ENCODE data around the gene PNKD. TPM values are rescaled to one million over a fixed set of nuclear protein-coding genes. Genes with fewer than 3 reads are reported as not detected.

Gene PNKD
- total and polyA plus RNA-seq, 10 of the 15 experiments (the other 5 are each of a cell fraction or from before 2014, with no cell fraction given): 27.2 to 106 (median 61.3) TPM

DNA sequence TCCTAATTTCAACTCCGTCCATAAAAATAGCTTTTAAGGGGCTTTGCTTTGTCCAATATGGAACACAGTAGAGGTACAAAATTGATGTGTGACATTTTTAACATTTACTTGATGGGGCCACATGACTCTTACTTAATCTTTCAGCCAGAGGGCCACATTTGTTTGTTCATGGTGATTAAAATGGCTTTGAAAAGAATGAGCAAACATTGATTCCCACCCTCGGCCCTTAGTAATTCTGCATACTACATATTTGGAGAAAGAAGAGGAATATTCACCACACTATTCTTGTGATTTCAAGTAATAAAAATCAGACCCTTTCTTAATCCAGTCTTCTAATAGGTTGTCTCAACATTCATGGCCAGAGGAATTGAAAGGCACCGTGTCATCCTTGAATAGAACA is 35.8 kb upstream of the PNKD start (continued):
- TF ChIP-seq, protein P1, sequence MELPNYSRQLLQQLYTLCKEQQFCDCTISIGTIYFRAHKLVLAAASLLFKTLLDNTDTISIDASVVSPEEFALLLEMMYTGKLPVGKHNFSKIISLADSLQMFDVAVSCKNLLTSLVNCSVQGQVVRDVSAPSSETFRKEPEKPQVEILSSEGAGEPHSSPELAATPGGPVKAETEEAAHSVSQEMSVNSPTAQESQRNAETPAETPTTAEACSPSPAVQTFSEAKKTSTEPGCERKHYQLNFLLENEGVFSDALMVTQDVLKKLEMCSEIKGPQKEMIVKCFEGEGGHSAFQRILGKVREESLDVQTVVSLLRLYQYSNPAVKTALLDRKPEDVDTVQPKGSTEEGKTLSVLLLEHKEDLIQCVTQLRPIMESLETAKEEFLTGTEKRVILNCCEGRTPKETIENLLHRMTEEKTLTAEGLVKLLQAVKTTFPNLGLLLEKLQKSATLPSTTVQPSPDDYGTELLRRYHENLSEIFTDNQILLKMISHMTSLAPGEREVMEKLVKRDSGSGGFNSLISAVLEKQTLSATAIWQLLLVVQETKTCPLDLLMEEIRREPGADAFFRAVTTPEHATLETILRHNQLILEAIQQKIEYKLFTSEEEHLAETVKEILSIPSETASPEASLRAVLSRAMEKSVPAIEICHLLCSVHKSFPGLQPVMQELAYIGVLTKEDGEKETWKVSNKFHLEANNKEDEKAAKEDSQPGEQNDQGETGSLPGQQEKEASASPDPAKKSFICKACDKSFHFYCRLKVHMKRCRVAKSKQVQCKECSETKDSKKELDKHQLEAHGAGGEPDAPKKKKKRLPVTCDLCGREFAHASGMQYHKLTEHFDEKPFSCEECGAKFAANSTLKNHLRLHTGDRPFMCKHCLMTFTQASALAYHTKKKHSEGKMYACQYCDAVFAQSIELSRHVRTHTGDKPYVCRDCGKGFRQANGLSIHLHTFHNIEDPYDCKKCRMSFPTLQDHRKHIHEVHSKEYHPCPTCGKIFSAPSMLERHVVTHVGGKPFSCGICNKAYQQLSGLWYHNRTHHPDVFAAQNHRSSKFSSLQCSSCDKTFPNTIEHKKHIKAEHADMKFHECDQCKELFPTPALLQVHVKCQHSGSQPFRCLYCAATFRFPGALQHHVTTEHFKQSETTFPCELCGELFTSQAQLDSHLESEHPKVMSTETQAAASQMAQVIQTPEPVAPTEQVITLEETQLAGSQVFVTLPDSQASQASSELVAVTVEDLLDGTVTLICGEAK (IDR thresholded peaks at IDR 0.05; ENCODE audit: borderline replicate concordance): no peak
- TF ChIP-seq BCL3 (IDR thresholded peaks at IDR 0.05; ENCODE audit: borderline replicate concordance, insufficient read depth, low read depth, low read length, poor library complexity, severe bottlenecking) (no peak), EZH2 (IDR thresholded peaks at IDR 0.05; ENCODE audit: borderline replicate concordance, control insufficient read depth, low read depth, low read length) (no peak), NFYB (IDR thresholded peaks at IDR 0.05; ENCODE audit: insufficient read depth, low read depth, low read length) (no peak)

DNA sequence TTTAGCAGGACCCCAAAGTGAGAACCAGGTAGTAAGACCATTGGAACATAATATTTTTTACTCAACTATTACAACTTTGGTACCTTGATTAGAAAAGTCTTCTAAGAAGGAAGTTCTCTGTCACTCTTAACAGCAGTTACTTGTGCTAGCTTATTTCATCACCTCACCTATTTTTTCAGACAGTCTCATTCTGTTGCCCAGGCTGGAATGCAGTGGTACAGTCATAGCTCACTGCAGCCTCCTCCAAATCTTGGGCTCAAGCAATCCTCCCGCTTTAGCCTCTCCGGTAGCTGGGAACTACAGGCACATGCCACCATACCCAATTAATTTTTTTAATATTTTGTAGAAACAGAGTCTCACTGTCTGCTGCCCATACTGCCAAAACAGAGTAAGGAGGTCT is 35.3 kb upstream of the PNKD start:
- no peaks in the 10 kb centered on the region for H3K27me3 ChIP-seq (replicated peaks in 1 of 2; ENCODE audit: control insufficient read depth in 2 of 2, insufficient read depth in 2 of 2, low read length in 1 of 2)
- TF ChIP-seq MYC (IDR thresholded peaks at IDR 0.05; ENCODE audit: insufficient read depth, insufficient read length, insufficient replicate concordance, low read length, severe bottlenecking): no peak
- no peak for TF ChIP-seq BACH1 (IDR thresholded peaks at IDR 0.05; ENCODE audit: borderline replicate concordance)
- TF ChIP-seq MTA3 (IDR thresholded peaks at IDR 0.05; ENCODE audit: borderline replicate concordance, low read length): no peak
- no peak for TF ChIP-seq CBX5 (IDR thresholded peaks at IDR 0.05; ENCODE audit: low read depth)
- TF ChIP-seq TCF7 (IDR thresholded peaks at IDR 0.05; ENCODE audit: borderline replicate concordance): no peak
- TF ChIP-seq TCF3 (IDR thresholded peaks at IDR 0.05; ENCODE audit: borderline replicate concordance, insufficient read depth, low read depth, low read length): no peak
- TF ChIP-seq SPI1 (IDR thresholded peaks at IDR 0.05; ENCODE audit: borderline replicate concordance, insufficient read depth, low read depth, low read length): no peak
- TF ChIP-seq BMI1 (IDR thresholded peaks at IDR 0.05; ENCODE audit: borderline replicate concordance): no peak
- TF ChIP-seq POLR2AphosphoS5 (IDR thresholded peaks at IDR 0.05; ENCODE audit: low read length): no peak
- no peak for TF ChIP-seq ZNF24 (IDR thresholded peaks at IDR 0.05)
- no peak for TF ChIP-seq BHLHE40 (IDR thresholded peaks at IDR 0.05; ENCODE audit: borderline replicate concordance in 1 of 2, low read depth in 2 of 2, low read length in 1 of 2)

More for the DNA sequence above, 35.3 kb upstream of the PNKD start:
- ChIA-PET RAD21 (ENCODE audit: unreplicated experiment) (no interaction called here), CTCF (interaction anchor here (1.2 to 1.4 kb wide), 2 partner anchors 25 to 50 kb away, joined by 3 read pairs; no protein-coding TSS in a partner anchor), POLR2A (interaction anchor here (0.6 to 1.6 kb wide), 2 partner anchors 19 to 24 kb away, joined by 3 to 4 read pairs; no protein-coding TSS in a partner anchor), SMC1A (ENCODE audit: uncharacterized antibody, unreplicated experiment) (interaction anchor here (1.3 to 1.5 kb wide), 2 partner anchors 8 to 12 kb away, joined by 3 to 4 read pairs; no protein-coding TSS in a partner anchor)
- in situ Hi-C loops (cut with MboI): no loop called here
- no TSS peak for BruUV-seq (replicated peaks)
- no peaks in the 10 kb centered on the region for H3K9me3 ChIP-seq (replicated peaks; ENCODE audit: control insufficient read depth, insufficient read depth, low read length)
- H4K20me1 ChIP-seq (ENCODE audit: control insufficient read depth, insufficient read depth): peaks cover 3% of the 10 kb centered on the region; the same call in 1 of the 2 replicates
- H3K4me1 ChIP-seq (ENCODE audit: control insufficient read depth, insufficient read depth, low read length): peaks cover 10% of the 10 kb centered on the region
- peaks cover 26 to 53% of the 10 kb centered on the region in 2 experiments for H3K36me3 ChIP-seq (ENCODE audit: control insufficient read depth in 2 of 2, insufficient read depth in 2 of 2, low read length in 1 of 2)
- no peak overlapping the region for H3K9ac ChIP-seq (ENCODE audit: control insufficient read depth, insufficient read depth, low read length)
- H3K79me2 ChIP-seq (ENCODE audit: control insufficient read depth, insufficient read depth, low read length): peaks cover 18% of the 10 kb centered on the region
- FAIRE-seq: no peak
- no peak for DNase-seq (ENCODE audit: low read depth, low spot score)
- no peak overlapping the region for H3K4me3 ChIP-seq
- H3K4me2 ChIP-seq (ENCODE audit: control insufficient read depth, insufficient read depth): no peak overlapping the region
- 100% methylated on average over 2 of the region's 2 CpGs for WGBS (ENCODE audit: insufficient coverage, insufficient replicate concordance, low lambda C conversion rate, missing lambda C conversion rate)
- H2AFZ ChIP-seq (ENCODE audit: control insufficient read depth, low read depth, low read length): no peak overlapping the region
- no peak overlapping the region for H3K27ac ChIP-seq (ENCODE audit: control insufficient read depth, insufficient read depth)
- intact Hi-C loops (cut with micrococcal nuclease; ENCODE audit: unreplicated experiment): no loop called here
- no peak for ATAC-seq
